Stimulated activated CD8-positive, alpha-beta memory T cell treated with anti-CD3 and anti-CD28 coated beads, Interleukin-7, amount 100 ng/mL, for 48 hours (primary cell): Measurements from ENCODE around the gene TSR3.
"Not testable (repeated sequence)": the region's sequence is repeated elsewhere in the genome, so short reads cannot be mapped to it uniquely, and the experiment has no call there.

Experiments used
- DNase-seq, 2 donors: peaks; one replicate each; pipeline ENCODE4 v3.0.0-alpha.2; 2020; ENCODE audit warnings: low read depth in 1 of 2; ENCODE audit errors: extremely low read depth in 1 of 2

TSR3 gene

DNA sequence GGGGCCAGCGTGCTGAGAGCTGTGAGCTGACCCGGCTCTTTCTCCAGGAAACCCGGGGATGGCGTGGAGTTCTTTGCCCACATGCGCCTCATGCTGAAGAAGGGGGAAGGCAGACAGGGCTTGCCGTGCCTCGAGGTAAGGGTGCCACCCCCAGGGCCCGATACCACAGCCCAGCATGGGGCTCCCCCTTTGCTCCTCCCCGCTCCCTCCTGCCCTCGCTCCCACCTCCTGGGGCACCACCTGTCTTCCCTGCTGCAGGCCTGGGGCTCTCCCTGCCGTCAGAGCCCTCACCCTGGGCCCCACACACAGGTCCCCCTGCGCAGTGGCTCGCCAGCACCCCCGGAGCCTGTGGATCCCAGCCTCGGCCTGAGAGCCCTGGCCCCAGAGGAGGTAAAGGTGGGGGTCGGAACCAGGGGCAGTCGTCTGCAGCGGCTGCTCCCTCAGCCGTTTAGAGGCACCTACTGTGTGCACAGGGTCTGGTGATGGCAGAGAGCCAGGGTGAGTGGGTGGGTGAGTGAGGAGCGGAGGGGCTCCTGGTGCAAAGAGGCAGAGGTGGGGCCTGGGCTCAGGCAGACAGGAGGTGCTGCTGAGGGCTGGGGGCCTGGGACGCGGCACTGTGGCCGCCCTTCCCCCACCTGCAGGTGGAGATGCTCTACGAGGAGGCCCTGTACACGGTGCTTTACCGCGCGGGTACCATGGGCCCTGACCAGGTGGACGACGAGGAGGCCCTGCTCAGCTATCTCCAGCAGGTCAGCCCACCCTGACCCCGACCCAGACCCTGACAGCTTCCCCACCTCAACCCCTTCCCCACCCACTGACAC, 12.6 kb downstream of the TSR3 start:
- no peak for DNase-seq

DNA sequence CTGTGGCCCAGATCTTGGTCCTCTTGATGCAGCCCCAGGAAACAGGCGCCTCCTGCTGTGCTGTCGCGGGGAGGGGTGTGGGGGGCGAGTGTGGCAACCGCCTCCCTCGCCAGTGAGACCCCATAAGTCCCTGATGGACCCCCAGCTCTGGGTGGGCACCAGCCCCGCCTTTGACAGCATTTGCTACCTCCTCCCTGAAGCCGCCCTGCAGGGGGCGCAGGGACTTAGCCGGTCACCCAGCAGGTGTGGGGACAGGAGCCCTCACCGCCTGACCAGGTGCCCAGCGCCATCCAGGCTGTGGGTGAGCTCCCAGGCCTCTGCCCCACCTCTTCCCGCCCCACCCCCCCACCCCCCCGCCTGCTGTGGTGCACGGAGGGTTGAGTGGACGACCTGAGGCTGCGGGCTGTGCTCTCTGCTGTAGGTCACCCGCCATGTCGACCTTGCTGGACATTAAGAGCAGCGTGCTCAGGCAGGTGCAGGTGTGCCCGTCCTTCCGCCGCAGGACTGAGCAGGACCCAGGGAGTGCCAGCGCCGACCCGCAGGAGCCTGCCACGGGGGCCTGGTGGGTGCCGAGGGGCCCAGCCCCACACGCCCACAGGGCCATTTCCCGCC, 13.5 kb downstream of the TSR3 start:
- no peak for DNase-seq

DNA sequence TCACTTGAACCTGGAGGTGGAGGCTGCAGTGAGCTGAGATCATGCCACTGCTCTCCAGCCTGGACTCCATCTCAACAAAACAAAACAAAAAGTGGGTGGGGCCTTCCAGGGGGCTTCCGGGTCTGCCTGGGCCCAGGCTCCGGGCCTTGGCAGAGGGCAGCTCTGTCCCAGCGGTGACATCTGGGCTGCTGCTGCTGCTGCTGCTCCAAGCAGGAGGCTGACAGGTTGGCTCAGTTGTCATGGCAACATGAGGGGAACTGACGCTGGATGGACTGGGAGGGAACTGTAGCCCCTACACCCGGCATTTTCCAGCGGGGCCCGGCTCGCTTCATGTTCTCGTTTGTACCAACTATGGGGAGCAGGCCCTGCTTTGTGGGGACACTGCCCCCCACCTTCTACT, 14.2 kb downstream of the TSR3 start:
- no peak for DNase-seq

DNA sequence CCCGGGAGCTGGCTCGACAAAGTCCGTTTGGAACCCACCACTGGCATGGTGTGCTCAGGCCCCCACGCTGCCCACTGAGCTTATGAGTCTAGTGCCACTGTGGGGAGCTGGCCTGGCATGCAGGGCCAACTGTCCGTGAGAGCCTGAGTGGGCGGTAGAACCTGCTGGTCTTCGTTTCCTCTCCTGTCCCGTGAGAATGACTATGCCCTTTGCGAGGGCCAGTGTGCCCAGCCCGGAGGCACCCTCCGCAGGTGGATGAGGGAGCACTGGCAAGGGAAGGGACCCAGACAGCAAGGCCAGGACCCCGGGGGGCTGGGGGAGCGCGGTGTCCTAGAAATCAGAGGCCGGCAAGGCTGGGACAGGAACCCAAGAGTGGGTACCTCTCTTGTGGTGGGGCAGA, 15.1 kb downstream of the TSR3 start:
- DNase-seq = no peak

DNA sequence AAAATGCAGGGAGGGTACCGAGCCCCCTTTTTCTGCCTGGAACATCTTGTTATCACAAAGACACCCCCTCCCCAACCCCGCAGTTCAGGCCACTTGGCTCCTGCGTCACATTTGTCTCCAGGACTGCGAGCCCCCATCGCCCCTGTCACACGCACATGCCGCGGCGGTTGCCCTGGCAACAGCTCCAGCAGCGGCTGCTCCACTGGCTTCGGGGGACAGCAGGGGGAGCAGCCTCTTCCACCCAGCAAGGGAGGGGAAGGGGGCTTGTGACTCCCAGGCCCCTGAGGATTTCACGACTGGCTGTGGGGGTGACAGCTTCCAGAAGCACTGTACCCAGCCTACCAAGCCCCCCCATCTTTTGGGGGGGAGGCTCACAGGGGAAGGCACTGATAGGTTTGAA, 15.7 kb downstream of the TSR3 start:
- DNase-seq = no peak

- DNase-seq = no peak
Measured at GRCh38 chr16:1335211-1335971, 16.3 kb downstream of the TSR3 start.

- no peak for DNase-seq
Measured at GRCh38 chr16:1334739-1335138, 16.9 kb downstream of the TSR3 start.

- DNase-seq = no peak
Measured at GRCh38 chr16:1333854-1334700, 17.6 kb downstream of the TSR3 start.

- peak in 1 of 2 donors; percentile 20 for DNase-seq
Measured at GRCh38 chr16:1333149-1333812, 18.4 kb downstream of the TSR3 start, which contains the start of gene BAIAP3. BAIAP3 (plus strand) TSS chr16:1333645; CDS start chr16:1338550, 4,905 bp downstream.

- DNase-seq = no peak
Measured at GRCh38 chr16:1332618-1333148, 19.0 kb downstream of the TSR3 start.

DNA sequence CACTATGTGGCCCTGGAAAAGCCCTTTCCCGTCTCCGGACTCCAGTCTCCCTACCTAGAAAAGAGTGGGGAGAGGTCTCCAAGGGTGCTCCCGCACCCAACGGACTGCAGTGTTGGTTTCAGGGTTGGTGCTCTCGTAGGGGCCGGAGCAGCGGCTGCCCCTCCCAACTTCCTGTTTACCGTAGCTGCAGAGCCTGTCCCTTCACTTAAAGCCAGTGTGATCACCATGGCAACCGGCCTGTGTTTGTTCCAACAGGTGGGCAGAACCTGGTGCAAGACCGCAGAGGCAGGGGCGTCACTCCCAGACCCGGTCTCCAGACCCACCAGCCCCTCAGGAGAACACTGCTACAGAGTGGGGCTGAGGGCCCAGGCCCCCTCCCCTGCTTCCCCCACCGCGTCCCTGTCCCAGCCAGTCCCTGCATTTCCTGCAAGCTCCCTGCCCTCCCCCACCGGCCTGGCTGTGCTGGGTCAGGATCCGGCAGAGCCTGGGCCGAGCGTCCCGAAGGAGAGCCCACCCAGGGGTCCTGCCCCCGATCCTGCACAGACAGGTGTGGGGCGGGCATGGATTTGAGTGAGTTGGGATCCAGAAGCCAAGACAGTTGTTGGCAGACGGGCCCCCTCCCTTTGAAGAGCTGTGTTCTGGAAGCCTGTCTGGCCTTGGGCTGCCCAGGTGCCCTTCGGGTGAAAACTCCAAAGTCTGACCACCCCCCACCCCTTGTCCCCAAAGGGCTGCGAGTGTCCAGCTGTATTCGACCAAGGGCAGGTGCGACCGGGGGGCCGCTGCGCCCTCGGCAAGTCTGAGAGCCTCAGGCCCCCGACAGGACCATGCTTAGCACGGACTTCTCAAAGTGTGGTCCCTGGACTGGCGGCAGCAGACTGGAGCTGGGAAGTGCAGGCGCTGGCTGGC, 19.7 kb downstream of the TSR3 start:
- DNase-seq = no peak

- no peak for DNase-seq
Measured at GRCh38 chr16:1330931-1331711, 20.6 kb downstream of the TSR3 start.

DNA sequence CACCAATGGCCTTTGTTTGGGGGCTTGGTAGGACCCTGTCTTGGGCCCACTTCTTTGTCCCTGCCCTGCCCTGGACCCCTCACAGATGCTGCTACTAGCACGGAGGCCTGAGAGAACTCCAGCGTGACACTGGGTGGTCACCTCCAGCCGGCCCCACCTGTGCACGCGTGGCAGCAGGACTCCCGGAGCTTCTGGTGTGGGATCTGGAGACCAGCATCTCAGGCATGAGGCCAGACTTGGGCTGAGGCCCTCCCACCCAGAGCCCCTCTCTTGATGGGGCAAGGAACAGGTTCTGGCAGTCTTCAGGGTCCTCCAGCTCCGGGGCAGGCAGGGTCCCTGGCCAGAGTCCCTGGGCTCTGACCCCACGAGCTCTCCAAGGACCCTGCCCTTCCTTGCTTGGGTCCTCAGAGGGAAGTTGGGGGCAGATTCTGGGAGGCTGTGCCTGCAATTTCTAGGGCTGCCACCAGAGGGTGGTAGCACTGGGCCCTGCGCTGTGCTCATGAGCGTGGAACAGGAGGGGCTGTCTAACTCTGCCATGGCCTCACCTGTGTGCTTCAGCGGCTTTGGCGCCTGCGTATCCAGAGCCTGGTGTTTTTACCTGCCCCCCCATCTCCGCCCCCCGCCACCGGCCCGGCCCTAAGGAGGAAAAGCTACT, 21.3 kb downstream of the TSR3 start:
- DNase-seq = no peak

- not testable (repeated sequence) for DNase-seq
Measured at GRCh38 chr16:1328961-1329360, 22.7 kb downstream of the TSR3 start.

- not testable (repeated sequence) for DNase-seq
Measured at GRCh38 chr16:1328136-1328535, 23.5 kb downstream of the TSR3 start.

GRCh38 chr16:1327619-1327947, 24.1 kb downstream of the TSR3 start:
- no peak for DNase-seq

- DNase-seq = no peak
Measured at GRCh38 chr16:1326946-1327618, 24.6 kb downstream of the TSR3 start.
